OCI-LY7 (cell line): ENCODE results near the gene HOXC4. TPM values are rescaled to one million over a fixed set of nuclear protein-coding genes. Genes with fewer than 3 reads are reported as not detected.

Source experiments
- BruUV-seq: library from RNA; stranded (reverse); fragments of 400-500 nt; replicated peaks from 2 replicates; lab custom pipeline; 2021; lab: Mats Ljungman, UMichigan
- CTCF ChIA-PET: fragments of 300-600 bp; sonication (Branson Sonifier 250); formaldehyde crosslinking; loops from one replicate; lab custom pipeline; 2022; ENCODE audit warnings: antibody characterized with exemption; ENCODE audit not compliant: unreplicated experiment; lab: Charles Lee
- POLR2A ChIA-PET: fragments of 300-600 bp; sonication (Branson Sonifier 250); formaldehyde crosslinking; loops from one replicate; lab custom pipeline; 2022; ENCODE audit warnings: antibody characterized with exemption; lab: Charles Lee
- DNase-seq: peaks from one replicate; pipeline ENCODE4 v3.0.0-alpha.2; 2015; ENCODE audit warnings: low spot score
- H2AFZ ChIP-seq: fragments of 200-600 bp; sonication (generic), shearing (Covaris generic); 2 replicates; pipeline ENCODE4 v1.6.1; 2014; ENCODE audit warnings: mild to moderate bottlenecking, antibody characterized with exemption, low read length, moderate library complexity
- H3K27ac ChIP-seq: fragments of 200-600 bp; sonication (generic); 2 replicates; pipeline ENCODE4 v1.5.1; 2014; ENCODE audit warnings: mixed run types, low read depth, mild to moderate bottlenecking, moderate library complexity, low read length, inconsistent platforms; ENCODE audit not compliant: poor library complexity, severe bottlenecking
- H3K36me3 ChIP-seq: fragments of 200-600 bp; sonication (generic); 2 replicates; pipeline ENCODE4 v1.6.1; 2014; ENCODE audit warnings: mild to moderate bottlenecking, antibody characterized with exemption, low read length, moderate library complexity, mixed read lengths; ENCODE audit not compliant: insufficient read depth
- H3K4me1 ChIP-seq: fragments of 200-600 bp; sonication (generic); 2 replicates; pipeline ENCODE4 v1.5.1; 2014; ENCODE audit warnings: mild to moderate bottlenecking, low read length; ENCODE audit not compliant: insufficient read depth, poor library complexity, severe bottlenecking
- H3K4me2 ChIP-seq: fragments of 200-600 bp; sonication (generic); 2 replicates; pipeline ENCODE4 v1.6.1; 2014; ENCODE audit warnings: mild to moderate bottlenecking, low read length
- H3K4me3 ChIP-seq: fragments of 200-600 bp; sonication (generic); 2 replicates; pipeline ENCODE4 v1.5.1; 2014; ENCODE audit warnings: mild to moderate bottlenecking, low read depth, low read length; ENCODE audit not compliant: poor library complexity, severe bottlenecking
- H3K79me2 ChIP-seq: fragments of 200-600 bp; sonication (generic); 2 replicates; pipeline ENCODE4 v1.6.1; 2016; ENCODE audit warnings: low read depth, mild to moderate bottlenecking, low read length, moderate library complexity, mixed read lengths; ENCODE audit not compliant: insufficient read depth
- H3K9me2 ChIP-seq: fragments of 200-600 bp; sonication (generic); 2 replicates; pipeline ENCODE4 v1.6.1; 2016; ENCODE audit warnings: mild to moderate bottlenecking, low read length, mixed read lengths; ENCODE audit not compliant: insufficient read depth
- H3K9me3 ChIP-seq: fragments of 200-600 bp; sonication (generic); 2 replicates; pipeline ENCODE4 v1.6.1; 2014; ENCODE audit warnings: mild to moderate bottlenecking, mixed run types, low read length, mixed read lengths
- H4K20me1 ChIP-seq: fragments of 200-600 bp; sonication (generic); 2 replicates; pipeline ENCODE4 v1.6.1; 2014; ENCODE audit warnings: mild to moderate bottlenecking, antibody characterized with exemption, low read length, moderate library complexity, mixed read lengths; ENCODE audit not compliant: insufficient read depth
- EZH2phosphoT487 ChIP-seq: fragments of 200-600 bp; sonication (generic); IDR thresholded peaks from 2 replicates; pipeline ENCODE4 v1.6.1; 2018; ENCODE audit warnings: low read depth, borderline replicate concordance, mild to moderate bottlenecking, mixed run types, antibody characterized with exemption, low read length, moderate library complexity, mixed read lengths
- intact Hi-C: fragments of 100-400 bp; cut with micrococcal nuclease; formaldehyde crosslinking; loops from one replicate; pipeline ENCODE4 v1.10.0; 2022; ENCODE audit not compliant: unreplicated experiment
- total RNA-seq, 2 experiments: library from RNA; depleted of rRNA in 1 of 2; stranded (reverse); fragments of >200 nt in 1 of 2; shearing (Covaris generic) in 1 of 2; gene quantifications; 2 replicates each; pipeline ENCODE4 v1.2.3, GENCODE V29; 2014 to 2022
- TF ChIP-seq, protein P1 (sequence below): fragments of 200-600 bp; sonication (generic); conservative IDR thresholded peaks from 2 replicates; pipeline ENCODE4 v1.5.1; 2014; ENCODE audit warnings: mild to moderate bottlenecking, antibody characterized with exemption, low read length, moderate library complexity, mixed read lengths

The HOXC4 gene
- total RNA-seq, 2 experiments from 2014 or later, result 7.1 to 20.0 TPM

DNA sequence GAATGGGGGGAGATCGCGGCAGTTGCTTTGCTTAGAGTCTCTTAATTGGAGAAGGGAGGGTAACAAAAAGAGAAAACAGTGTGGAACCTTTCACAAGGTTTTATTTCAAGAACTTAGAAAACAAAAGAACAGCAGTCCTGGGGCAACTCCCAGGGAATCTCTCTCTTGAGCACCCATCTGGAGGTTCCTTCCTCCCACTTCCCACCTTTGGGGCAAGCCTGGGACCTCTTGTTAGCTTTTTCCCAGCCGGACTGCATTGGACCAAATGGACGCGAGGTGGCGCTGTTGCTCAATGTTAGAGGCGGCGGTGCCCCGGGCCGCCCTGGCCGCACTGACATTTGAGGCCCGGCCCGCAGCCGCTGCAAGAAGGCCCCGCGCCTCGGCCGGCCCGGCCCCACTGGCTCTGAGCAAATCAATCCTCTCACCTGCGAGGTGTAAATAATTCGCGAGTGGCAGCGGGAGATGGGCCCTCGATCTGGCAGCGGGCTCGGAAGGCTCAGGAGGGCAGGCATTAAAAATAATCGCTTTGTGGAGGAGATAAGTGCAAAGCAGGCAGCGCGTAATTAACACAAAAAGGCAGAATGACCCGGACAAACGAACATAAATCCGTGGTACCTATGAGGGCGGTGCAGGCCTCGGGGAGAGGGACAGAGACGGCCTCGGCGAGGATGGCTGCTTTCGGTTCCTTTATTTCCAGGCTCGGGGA, 47.6 kb upstream of the HOXC4 start:
- peak overlapping the region; percentile 44 for H3K4me3 ChIP-seq
- ChIA-PET CTCF (interaction anchor here (0.7 to 0.9 kb wide), 2 partner anchors 184 to 201 kb away, joined by 3 to 4 read pairs; no protein-coding TSS in a partner anchor), POLR2A (interaction anchor here (0.5 to 1.0 kb wide), 3 partner anchors 11 to 210 kb away, joined by 3 to 4 read pairs (median 4); no protein-coding TSS in a partner anchor)
- no peak overlapping the region for H3K27ac ChIP-seq
- no peak for TF ChIP-seq EZH2phosphoT487
- TF ChIP-seq, protein P1, sequence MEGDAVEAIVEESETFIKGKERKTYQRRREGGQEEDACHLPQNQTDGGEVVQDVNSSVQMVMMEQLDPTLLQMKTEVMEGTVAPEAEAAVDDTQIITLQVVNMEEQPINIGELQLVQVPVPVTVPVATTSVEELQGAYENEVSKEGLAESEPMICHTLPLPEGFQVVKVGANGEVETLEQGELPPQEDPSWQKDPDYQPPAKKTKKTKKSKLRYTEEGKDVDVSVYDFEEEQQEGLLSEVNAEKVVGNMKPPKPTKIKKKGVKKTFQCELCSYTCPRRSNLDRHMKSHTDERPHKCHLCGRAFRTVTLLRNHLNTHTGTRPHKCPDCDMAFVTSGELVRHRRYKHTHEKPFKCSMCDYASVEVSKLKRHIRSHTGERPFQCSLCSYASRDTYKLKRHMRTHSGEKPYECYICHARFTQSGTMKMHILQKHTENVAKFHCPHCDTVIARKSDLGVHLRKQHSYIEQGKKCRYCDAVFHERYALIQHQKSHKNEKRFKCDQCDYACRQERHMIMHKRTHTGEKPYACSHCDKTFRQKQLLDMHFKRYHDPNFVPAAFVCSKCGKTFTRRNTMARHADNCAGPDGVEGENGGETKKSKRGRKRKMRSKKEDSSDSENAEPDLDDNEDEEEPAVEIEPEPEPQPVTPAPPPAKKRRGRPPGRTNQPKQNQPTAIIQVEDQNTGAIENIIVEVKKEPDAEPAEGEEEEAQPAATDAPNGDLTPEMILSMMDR, result peak; percentile 99
- H3K9me2 ChIP-seq, result no peaks in the 10 kb centered on the region
- H3K36me3 ChIP-seq, result no peaks in the 10 kb centered on the region
- no peaks in the 10 kb centered on the region; the same call in 1 of the 2 replicates for H4K20me1 ChIP-seq
- no peaks in the 10 kb centered on the region for H3K9me3 ChIP-seq
- H2AFZ ChIP-seq, result peak overlapping the region; percentile 77; the same call in 1 of the 2 replicates
- intact Hi-C loops, result loop anchor here (1.0 to 2.0 kb wide), 6 partner anchors 26 to 211 kb away; no protein-coding TSS in a partner anchor
- no peaks in the 10 kb centered on the region for H3K79me2 ChIP-seq
- BruUV-seq, result no TSS peak
- peak; percentile 87 for DNase-seq
- H3K4me1 ChIP-seq, result peaks cover 28% of the 10 kb centered on the region
- H3K4me2 ChIP-seq, result peak overlapping the region; percentile 70

DNA sequence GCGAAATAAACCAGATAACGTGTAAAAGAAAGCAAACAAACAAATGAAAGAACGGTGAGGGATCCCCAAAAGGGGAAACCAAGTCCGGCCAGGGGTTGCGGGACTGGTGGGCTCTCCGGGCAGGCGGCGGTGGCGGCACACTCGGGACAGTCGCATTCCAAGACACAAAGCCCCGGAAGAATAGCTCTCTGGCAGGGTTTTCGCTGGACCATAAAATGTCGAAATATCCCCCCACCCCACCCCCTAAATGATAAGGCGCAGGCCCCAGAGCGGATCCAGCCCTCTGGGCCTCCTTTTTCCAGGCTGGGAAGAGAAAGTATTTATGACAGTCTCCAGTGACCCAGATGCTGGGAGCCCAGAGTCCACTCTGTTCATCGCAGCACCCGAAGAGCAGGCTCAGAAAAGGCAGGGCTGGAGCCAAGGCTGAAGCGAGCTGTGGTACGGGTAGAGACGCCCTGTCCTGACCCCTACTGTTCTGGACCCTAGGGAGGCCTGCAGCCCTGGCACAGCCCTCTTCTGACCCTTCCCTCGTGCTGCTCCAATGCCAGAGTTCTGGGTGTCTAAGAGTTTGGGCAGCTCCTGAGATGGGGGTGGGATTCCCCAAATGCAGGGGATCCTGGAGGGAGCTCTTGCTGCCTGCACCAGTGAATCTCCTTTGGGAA, 46.9 kb upstream of the HOXC4 start:
- CTCF ChIA-PET, result interaction anchor here (0.6 kb wide), 2 partner anchors 16 to 26 kb away, joined by 3 read pairs; no protein-coding TSS in a partner anchor
- peak overlapping the region; percentile 70 for H3K4me2 ChIP-seq
- peak overlapping the region; percentile 77; the same call in 1 of the 2 replicates for H2AFZ ChIP-seq
- H3K79me2 ChIP-seq, result no peaks in the 10 kb centered on the region
- H3K9me2 ChIP-seq, result no peaks in the 10 kb centered on the region
- H3K27ac ChIP-seq, result no peak overlapping the region
- H3K36me3 ChIP-seq, result no peaks in the 10 kb centered on the region
- no peak for DNase-seq
- no peak for TF ChIP-seq EZH2phosphoT487
- TF ChIP-seq, protein P1, result no peak
- intact Hi-C loops, result loop anchor here (1.0 to 2.0 kb wide), 6 partner anchors 26 to 210 kb away; no protein-coding TSS in a partner anchor
- no peaks in the 10 kb centered on the region for H3K9me3 ChIP-seq
- BruUV-seq, result no TSS peak
- POLR2A ChIA-PET, result interaction anchor here (0.9 to 1.6 kb wide), 4 partner anchors 10 to 59 kb away, joined by 3 to 4 read pairs (median 4); partner anchors contain the start of gene HOXC4
- peak overlapping the region; percentile 44 for H3K4me3 ChIP-seq
- H4K20me1 ChIP-seq, result no peaks in the 10 kb centered on the region
- peaks cover 35% of the 10 kb centered on the region for H3K4me1 ChIP-seq
